HepG2 (cell line): ENCODE results near the gene GAS2L2. TPM values are rescaled to one million over a fixed set of nuclear protein-coding genes. Genes with fewer than 3 reads are reported as not detected.
A peak's percentile ranks its signal among the peaks of the same experiment; 100 is the strongest.

Experiments used
- ARNTL ChIP-seq: sonication (generic); formaldehyde crosslinking; IDR thresholded peaks from 2 replicates; pipeline ENCODE4 v1.4.0; 2020; ENCODE audit warnings: mild to moderate bottlenecking, missing genetic modification reagents
- CC2D1A ChIP-seq: sonication (generic); formaldehyde crosslinking; IDR thresholded peaks from 2 replicates; pipeline ENCODE4 v1.8.1; 2023; ENCODE audit warnings: mild to moderate bottlenecking, missing genetic modification reagents
- DMAP1 ChIP-seq: IDR thresholded peaks from 2 replicates; pipeline ENCODE4 v1.6.1; 2016
- EP300 ChIP-seq, 3 experiments: sonication (generic) in 1 of 3; formaldehyde crosslinking in 1 of 3; IDR thresholded peaks; 2 replicates each; pipeline versions ENCODE4 v1.5.1 to v1.6.1; 2011 to 2020; ENCODE audit warnings: low read depth in 2 of 3, low read length in 2 of 3, borderline replicate concordance in 1 of 3, improper control_type of control experiment in 1 of 3, mild to moderate bottlenecking in 1 of 3, missing genetic modification reagents in 1 of 3, moderate library complexity in 1 of 3
- ERF ChIP-seq: IDR thresholded peaks from 2 replicates; pipeline ENCODE4 v1.6.1; 2018; ENCODE audit warnings: missing biosample characterization, missing genetic modification reagents
- HMG20A ChIP-seq: IDR thresholded peaks from 2 replicates; pipeline ENCODE4 v1.6.1; 2016; ENCODE audit warnings: borderline replicate concordance
- KLF9 ChIP-seq: IDR thresholded peaks from 2 replicates; pipeline ENCODE4 v1.6.1; 2016; ENCODE audit warnings: low read depth
- MAX ChIP-seq: IDR thresholded peaks from 2 replicates; pipeline ENCODE4 v1.6.1; 2012; ENCODE audit warnings: inconsistent platforms
- MIER3 ChIP-seq: IDR thresholded peaks from 2 replicates; pipeline ENCODE4 v1.6.1; 2016; ENCODE audit warnings: missing compliant biosample characterization, borderline replicate concordance
- MTA3 ChIP-seq: sonication (generic); formaldehyde crosslinking; IDR thresholded peaks from 2 replicates; pipeline ENCODE4 v1.4.0; 2020; ENCODE audit warnings: missing genetic modification reagents
- PPARG ChIP-seq: conservative IDR thresholded peaks from 2 replicates; pipeline ENCODE4 v1.6.1; 2016; ENCODE audit warnings: missing biosample characterization, missing genetic modification reagents
- SPEN ChIP-seq: sonication (generic); formaldehyde crosslinking; IDR thresholded peaks from 2 replicates; pipeline ENCODE4 v1.5.1; 2020; ENCODE audit warnings: low read depth, mild to moderate bottlenecking, missing genetic modification reagents
- STAT5B ChIP-seq: sonication (generic); formaldehyde crosslinking; IDR thresholded peaks from 2 replicates; pipeline ENCODE4 v1.4.0; 2020; ENCODE audit warnings: missing genetic modification reagents
- TOPORS ChIP-seq: sonication (generic); formaldehyde crosslinking; IDR thresholded peaks from 2 replicates; pipeline ENCODE4 v1.8.0; 2023; ENCODE audit warnings: mild to moderate bottlenecking, missing genetic modification reagents
- USF2 ChIP-seq, 2 experiments: sonication (generic) in 1 of 2; formaldehyde crosslinking in 1 of 2; IDR thresholded peaks; 2 replicates each; pipeline versions ENCODE4 v1.5.1 to v1.6.1; 2011 to 2020; ENCODE audit warnings: borderline replicate concordance in 1 of 2, low read depth in 1 of 2, low read length in 1 of 2, mild to moderate bottlenecking in 1 of 2, missing genetic modification reagents in 1 of 2, moderate library complexity in 1 of 2
- ZBTB10 ChIP-seq: sonication (generic); formaldehyde crosslinking; IDR thresholded peaks from 2 replicates; pipeline ENCODE4 v1.4.0; 2020; ENCODE audit warnings: missing genetic modification reagents, borderline replicate concordance
- ZNF101 ChIP-seq: sonication (generic); formaldehyde crosslinking; IDR thresholded peaks from 2 replicates; pipeline ENCODE4 v1.4.0; 2020; ENCODE audit warnings: mild to moderate bottlenecking, low read depth, missing genetic modification reagents, borderline replicate concordance
- ZNF124 ChIP-seq: sonication (generic); formaldehyde crosslinking; IDR thresholded peaks from 2 replicates; pipeline ENCODE4 v1.4.0; 2020; ENCODE audit warnings: missing genetic modification reagents
- ZNF276 ChIP-seq: sonication (generic); formaldehyde crosslinking; IDR thresholded peaks from 2 replicates; pipeline ENCODE4 v1.4.0; 2020; ENCODE audit warnings: mild to moderate bottlenecking, low read depth, missing genetic modification reagents
- ZNF619 ChIP-seq: sonication (generic); formaldehyde crosslinking; IDR thresholded peaks from 2 replicates; pipeline ENCODE4 v1.4.0; 2020; ENCODE audit warnings: mild to moderate bottlenecking, missing genetic modification reagents
- ZNF670 ChIP-seq: sonication (generic); formaldehyde crosslinking; IDR thresholded peaks from 2 replicates; pipeline ENCODE4 v1.8.0; 2022; ENCODE audit warnings: mild to moderate bottlenecking, missing genetic modification reagents, borderline replicate concordance
- polyA plus RNA-seq, 8 experiments: library from polyadenylated mRNA; depleted of rRNA in 3 of 8; stranded (reverse) in 7 of 8; unstranded in 1 of 8; fragments of >200 nt; fragmentation: Illumina TruSeq in 4 of 8; extraction: Trizol in 4 of 8; gene quantifications; 2 replicates each; pipeline versions ENCODE4 v1.2.1 to v1.2.3, GENCODE V29; 2011 to 2016; ENCODE audit warnings: low read depth in 4 of 8, missing spikeins in 1 of 8, mixed read lengths in 1 of 8; ENCODE audit not compliant: insufficient read depth in 1 of 8
- total RNA-seq, 5 experiments: library from RNA; depleted of rRNA; stranded (reverse); fragments of >200 nt; fragmentation: Illumina TruSeq; extraction: Trizol; gene quantifications; 2 replicates each; pipeline ENCODE4 v1.2.3, GENCODE V29; 2016; ENCODE audit warnings: low read depth in 1 of 5

GAS2L2 gene
- total and polyA plus RNA-seq, 2 of the 13 experiments (the other 11 are each of a cell fraction or from before 2014, with no cell fraction given): not detected

- TF ChIP-seq USF2 (IDR thresholded peaks at IDR 0.05; ENCODE audit: low read depth, low read length) (no peak), USF2 (CRISPR knock-in tag; IDR thresholded peaks at IDR 0.05; ENCODE audit: borderline replicate concordance) (no peak), ZNF619 (no peak), ERF (CRISPR knock-in tag) (0 out of 2 replicates have a peak, but pooled peaks have one; percentile 48), ARNTL (CRISPR knock-in tag) (no peak), MTA3 (no peak), ZNF276 (CRISPR knock-in tag) (no peak), TOPORS (CRISPR knock-in tag) (no peak), KLF9 (CRISPR knock-in tag) (no peak), DMAP1 (CRISPR knock-in tag) (no peak), ZNF670 (CRISPR knock-in tag) (no peak), MAX (no peak), ZNF101 (CRISPR knock-in tag) (no peak), STAT5B (no peak), CC2D1A (no peak), EP300 (IDR thresholded peaks at IDR 0.05; ENCODE audit: low read depth in 2 of 2, low read length in 2 of 2) (peak in 1 of 2 experiments; percentile 53; a peak in 1 of 4 replicates), EP300 (CRISPR knock-in tag; IDR thresholded peaks at IDR 0.05; ENCODE audit: borderline replicate concordance) (no peak), MIER3 (no peak), ZBTB10 (CRISPR knock-in tag) (no peak; the same call in 1 of the 2 replicates), HMG20A (peak; percentile 50; the same call in 1 of the 2 replicates), ZNF124 (CRISPR knock-in tag) (no peak), SPEN (CRISPR knock-in tag) (no peak), PPARG (CRISPR knock-in tag) (0 out of 2 replicates have a peak, but pooled peaks have one; percentile 30)
These were observed 39.8 kb downstream of the GAS2L2 start (continued) for GRCh38 chr17:35713069-35713728.
